Endothelial cell of umbilical vein (primary cell): ENCODE measurements around the gene MINDY2.
"Not testable (repeated sequence)": the region's sequence is repeated elsewhere in the genome, so short reads cannot be mapped to it uniquely, and the experiment has no call there.

Experiments
- CTCF ChIP-seq, 2 donors: IDR thresholded peaks; 1 replicate in 1 of 2; 2 replicates in 1 of 2; pipeline ENCODE4 v1.5.1; 2011; ENCODE audit warnings: low read length in 2 of 2, mild to moderate bottlenecking in 2 of 2, moderate library complexity in 2 of 2, control low read depth in 1 of 2, inconsistent platforms in 1 of 2, low read depth in 1 of 2; ENCODE audit not compliant: insufficient read depth in 1 of 2; ENCODE audit errors: extremely low read depth in 1 of 2
- EZH2 ChIP-seq: IDR thresholded peaks from 2 replicates; pipeline ENCODE4 v1.6.1; 2012; ENCODE audit warnings: borderline replicate concordance, low read depth, mild to moderate bottlenecking, moderate library complexity, low read length, inconsistent platforms; ENCODE audit not compliant: severe bottlenecking
- FOS ChIP-seq: IDR thresholded peaks from 2 replicates; pipeline ENCODE4 v1.6.1; 2011; ENCODE audit warnings: mild to moderate bottlenecking, low read length, moderate library complexity, borderline replicate concordance; ENCODE audit not compliant: insufficient read depth
- JUN ChIP-seq: IDR thresholded peaks from 2 replicates; pipeline ENCODE4 v1.6.1; 2011; ENCODE audit warnings: borderline replicate concordance, low read depth; ENCODE audit not compliant: insufficient read length, insufficient read depth
- MAX ChIP-seq: IDR thresholded peaks from 2 replicates; pipeline ENCODE4 v1.6.1; 2011; ENCODE audit not compliant: insufficient read depth, insufficient read length
- POLR2A ChIP-seq: IDR thresholded peaks from 2 replicates; pipeline ENCODE4 v1.6.1; 2012; ENCODE audit warnings: low read depth, mild to moderate bottlenecking, control low read depth, low read length
- POLR2AphosphoS5 ChIP-seq: IDR thresholded peaks from 2 replicates; pipeline ENCODE4 v1.6.1; 2012; ENCODE audit warnings: low read depth, mild to moderate bottlenecking, control low read depth, low read length, moderate library complexity; ENCODE audit not compliant: insufficient read depth

- TF ChIP-seq CTCF (IDR thresholded peaks at IDR 0.05; ENCODE audit: extremely low read depth in 1 of 2, insufficient read depth in 1 of 2, low read depth in 1 of 2, low read length in 2 of 2); EZH2; MAX; POLR2A; JUN; FOS; POLR2AphosphoS5: not testable (repeated sequence)
Measured at GRCh38 chr15:58851205-58851604, 80.1 kb downstream of the MINDY2 start.
